HEK293 (cell line): Measurements from ENCODE around the gene TDRD10.
A peak's percentile ranks its signal among the peaks of the same experiment; 100 is the strongest.

Experiments used
- FEZF1 ChIP-seq: fragments of 450-650 bp; formaldehyde crosslinking; IDR thresholded peaks from 2 replicates; pipeline ENCODE4 v1.5.1; 2016; ENCODE audit warnings: missing biosample characterization, missing genetic modification characterization
- GLI2 ChIP-seq: fragments of 450-650 bp; formaldehyde crosslinking; IDR thresholded peaks from 2 replicates; pipeline ENCODE4; 2017; ENCODE audit warnings: missing biosample characterization, missing genetic modification characterization, low read depth, borderline replicate concordance
- HOXC10 ChIP-seq: sonication (generic); formaldehyde crosslinking; IDR thresholded peaks from 2 replicates; pipeline ENCODE4 v1.8.1; 2023; ENCODE audit warnings: mild to moderate bottlenecking, missing genetic modification reagents
- KLF8 ChIP-seq: fragments of 450-650 bp; formaldehyde crosslinking; IDR thresholded peaks from 2 replicates; pipeline ENCODE4 v1.5.1; 2016; ENCODE audit warnings: missing biosample characterization, missing genetic modification characterization
- KLF9 ChIP-seq: fragments of 450-650 bp; formaldehyde crosslinking; IDR thresholded peaks from 2 replicates; pipeline ENCODE4 v1.5.1; 2016; ENCODE audit warnings: missing biosample characterization, missing genetic modification characterization, low read depth
- ZBTB8A ChIP-seq: fragments of 450-650 bp; formaldehyde crosslinking; IDR thresholded peaks from 2 replicates; pipeline ENCODE4 v1.5.1; 2016; ENCODE audit warnings: missing biosample characterization, missing genetic modification characterization
- ZFHX2 ChIP-seq: fragments of 450-650 bp; formaldehyde crosslinking; conservative IDR thresholded peaks from 2 replicates; pipeline ENCODE4 v1.5.1; 2016; ENCODE audit warnings: missing biosample characterization, missing genetic modification characterization
- ZIC2 ChIP-seq: fragments of 450-650 bp; formaldehyde crosslinking; IDR thresholded peaks from 2 replicates; pipeline ENCODE4 v1.5.1; 2016; ENCODE audit warnings: missing biosample characterization, missing genetic modification characterization
- ZNF121 ChIP-seq: fragments of 450-650 bp; formaldehyde crosslinking; IDR thresholded peaks from 2 replicates; pipeline ENCODE4 v1.5.1; 2016; ENCODE audit warnings: missing biosample characterization, missing genetic modification characterization
- ZNF157 ChIP-seq: fragments of 450-650 bp; formaldehyde crosslinking; IDR thresholded peaks from 2 replicates; pipeline ENCODE4 v1.5.1; 2016; ENCODE audit warnings: missing biosample characterization, missing genetic modification characterization
- ZNF16 ChIP-seq: fragments of 450-650 bp; formaldehyde crosslinking; IDR thresholded peaks from 2 replicates; pipeline ENCODE4 v1.5.1; 2016; ENCODE audit warnings: low read depth, missing biosample characterization, missing genetic modification characterization
- ZNF184 ChIP-seq: fragments of 450-650 bp; IDR thresholded peaks from 2 replicates; pipeline ENCODE4 v1.5.1; 2018; ENCODE audit warnings: missing biosample characterization, mild to moderate bottlenecking, missing genetic modification characterization
- ZNF202 ChIP-seq: fragments of 450-650 bp; formaldehyde crosslinking; IDR thresholded peaks from 2 replicates; pipeline ENCODE4 v1.5.1; 2016; ENCODE audit warnings: missing biosample characterization, missing genetic modification characterization, borderline replicate concordance
- ZNF239 ChIP-seq: fragments of 450-650 bp; formaldehyde crosslinking; IDR thresholded peaks from 2 replicates; pipeline ENCODE4 v1.5.1; 2016; ENCODE audit warnings: missing biosample characterization, missing genetic modification characterization
- ZNF266 ChIP-seq: fragments of 450-650 bp; formaldehyde crosslinking; IDR thresholded peaks from 2 replicates; pipeline ENCODE4 v1.5.1; 2016; ENCODE audit warnings: missing biosample characterization, missing genetic modification characterization, low read depth
- ZNF324 ChIP-seq: fragments of 450-650 bp; formaldehyde crosslinking; IDR thresholded peaks from 2 replicates; pipeline ENCODE4 v1.5.1; 2016; ENCODE audit warnings: missing biosample characterization, missing genetic modification characterization
- ZNF335 ChIP-seq: fragments of 450-650 bp; formaldehyde crosslinking; conservative IDR thresholded peaks from 2 replicates; pipeline ENCODE4 v1.5.1; 2016; ENCODE audit warnings: missing biosample characterization, missing genetic modification characterization
- ZNF366 ChIP-seq: fragments of 450-650 bp; formaldehyde crosslinking; conservative IDR thresholded peaks from 2 replicates; pipeline ENCODE4 v1.5.1; 2016; ENCODE audit warnings: missing biosample characterization, missing genetic modification characterization
- ZNF394 ChIP-seq: fragments of 450-650 bp; formaldehyde crosslinking; IDR thresholded peaks from 2 replicates; pipeline ENCODE4 v1.5.1; 2016; ENCODE audit warnings: missing biosample characterization, missing genetic modification characterization, mild to moderate bottlenecking, moderate library complexity, borderline replicate concordance
- ZNF529 ChIP-seq: fragments of 450-650 bp; formaldehyde crosslinking; IDR thresholded peaks from 2 replicates; pipeline ENCODE4 v1.5.1; 2017; ENCODE audit warnings: missing genetic modification characterization, missing biosample characterization; ENCODE audit not compliant: insufficient replicate concordance
- ZNF544 ChIP-seq: fragments of 450-650 bp; formaldehyde crosslinking; IDR thresholded peaks from 2 replicates; pipeline ENCODE4 v1.5.0; 2017; ENCODE audit warnings: missing biosample characterization, missing genetic modification characterization
- ZNF548 ChIP-seq: fragments of 450-650 bp; formaldehyde crosslinking; IDR thresholded peaks from 2 replicates; pipeline ENCODE4 v1.5.1; 2016; ENCODE audit warnings: missing biosample characterization, missing genetic modification characterization
- ZNF555 ChIP-seq: fragments of 450-650 bp; formaldehyde crosslinking; conservative IDR thresholded peaks from 2 replicates; pipeline ENCODE4 v1.5.1; 2017; ENCODE audit warnings: missing biosample characterization, mild to moderate bottlenecking, missing genetic modification characterization, inconsistent platforms
- ZNF561 ChIP-seq: fragments of 450-650 bp; IDR thresholded peaks from 2 replicates; pipeline ENCODE4 v1.5.1; 2018; ENCODE audit warnings: missing biosample characterization, missing genetic modification characterization, borderline replicate concordance
- ZNF664 ChIP-seq: fragments of 450-650 bp; formaldehyde crosslinking; IDR thresholded peaks from 2 replicates; pipeline ENCODE4 v1.5.1; 2016; ENCODE audit warnings: missing biosample characterization, missing genetic modification characterization
- ZNF768 ChIP-seq: fragments of 450-650 bp; formaldehyde crosslinking; IDR thresholded peaks from 2 replicates; pipeline ENCODE4 v1.5.1; 2018; ENCODE audit warnings: missing biosample characterization, mild to moderate bottlenecking, missing genetic modification characterization
- ZNF791 ChIP-seq: fragments of 450-650 bp; formaldehyde crosslinking; IDR thresholded peaks from 2 replicates; pipeline ENCODE4 v1.5.1; 2016; ENCODE audit warnings: missing biosample characterization, missing genetic modification characterization
- ZXDB ChIP-seq: fragments of 450-650 bp; formaldehyde crosslinking; IDR thresholded peaks from 2 replicates; pipeline ENCODE4 v1.5.1; 2016; ENCODE audit warnings: missing biosample characterization, missing genetic modification characterization
- TF ChIP-seq, protein P1 (sequence below): fragments of 450-650 bp; formaldehyde crosslinking; IDR thresholded peaks from 2 replicates; pipeline ENCODE4 v1.5.1; 2017; ENCODE audit warnings: missing biosample characterization, mild to moderate bottlenecking, missing genetic modification characterization, moderate library complexity
- TF ChIP-seq, protein P2 (sequence below): IDR thresholded peaks from 2 replicates; pipeline ENCODE4 v1.6.1; 2011; ENCODE audit warnings: mild to moderate bottlenecking, low read depth, low read length, borderline replicate concordance
- TF ChIP-seq, protein P3 (sequence below): fragments of 450-650 bp; formaldehyde crosslinking; IDR thresholded peaks from 2 replicates; pipeline ENCODE4 v1.5.1; 2016; ENCODE audit warnings: missing biosample characterization, missing genetic modification characterization
- TF ChIP-seq, protein P4 (sequence below): fragments of 450-650 bp; formaldehyde crosslinking; IDR thresholded peaks from 2 replicates; pipeline ENCODE4 v1.5.1; 2016; ENCODE audit warnings: missing biosample characterization, missing genetic modification characterization
- TF ChIP-seq, protein P5 (sequence below): fragments of 450-650 bp; formaldehyde crosslinking; conservative IDR thresholded peaks from 2 replicates; pipeline ENCODE4 v1.5.1; 2016; ENCODE audit warnings: low read depth, missing biosample characterization, missing genetic modification characterization

TDRD10 gene

DNA sequence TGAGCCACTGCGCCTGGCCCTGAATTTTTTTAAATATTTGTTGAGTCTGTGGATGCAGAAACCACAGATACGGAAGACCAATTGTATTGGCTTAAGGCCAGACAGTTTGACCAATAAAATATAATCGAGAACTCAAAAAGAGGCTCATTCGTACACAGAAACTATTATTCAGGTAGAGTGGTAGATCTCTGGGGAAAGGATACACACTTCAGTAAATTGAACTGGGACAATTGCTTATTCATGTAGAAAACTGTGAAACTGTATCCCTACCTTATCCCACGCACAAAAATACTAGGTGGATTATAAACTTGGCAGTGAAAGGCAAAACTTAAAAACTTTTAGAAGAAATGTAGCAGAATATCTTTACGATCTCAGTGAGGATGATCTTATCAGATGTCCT lies 25.2 kb downstream of the TDRD10 start (continued):
- TF ChIP-seq, protein P1, sequence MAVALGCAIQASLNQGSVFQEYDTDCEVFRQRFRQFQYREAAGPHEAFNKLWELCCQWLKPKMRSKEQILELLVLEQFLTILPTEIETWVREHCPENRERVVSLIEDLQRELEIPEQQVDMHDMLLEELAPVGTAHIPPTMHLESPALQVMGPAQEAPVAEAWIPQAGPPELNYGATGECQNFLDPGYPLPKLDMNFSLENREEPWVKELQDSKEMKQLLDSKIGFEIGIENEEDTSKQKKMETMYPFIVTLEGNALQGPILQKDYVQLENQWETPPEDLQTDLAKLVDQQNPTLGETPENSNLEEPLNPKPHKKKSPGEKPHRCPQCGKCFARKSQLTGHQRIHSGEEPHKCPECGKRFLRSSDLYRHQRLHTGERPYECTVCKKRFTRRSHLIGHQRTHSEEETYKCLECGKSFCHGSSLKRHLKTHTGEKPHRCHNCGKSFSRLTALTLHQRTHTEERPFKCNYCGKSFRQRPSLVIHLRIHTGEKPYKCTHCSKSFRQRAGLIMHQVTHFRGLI: no peak
- TF ChIP-seq ZNF544 (tag by site-specific recombination) (no peak), FEZF1 (tag by site-specific recombination) (peak; percentile 91), ZFHX2 (tag by site-specific recombination) (no peak), ZNF16 (tag by site-specific recombination) (no peak), ZNF335 (tag by site-specific recombination) (no peak), ZXDB (tag by site-specific recombination) (peak; percentile 87), GLI2 (tag by site-specific recombination) (no peak), ZNF561 (tag by site-specific recombination) (peak; percentile 64; the same call in 1 of the 2 replicates), ZNF394 (tag by site-specific recombination) (no peak), HOXC10 (CRISPR knock-in tag) (no peak), ZNF548 (no peak), ZNF791 (tag by site-specific recombination) (no peak), ZNF184 (peak; percentile 10; the same call in 1 of the 2 replicates), ZNF555 (tag by site-specific recombination) (no peak), KLF9 (tag by site-specific recombination) (no peak), ZNF157 (tag by site-specific recombination) (no peak), ZNF202 (tag by site-specific recombination) (no peak), ZNF121 (tag by site-specific recombination) (no peak), ZBTB8A (tag by site-specific recombination) (no peak), ZNF239 (tag by site-specific recombination) (no peak), ZNF366 (peak; percentile 57; the same call in 1 of the 2 replicates), ZNF768 (no peak), KLF8 (tag by site-specific recombination) (peak; percentile 75), ZNF664 (tag by site-specific recombination) (no peak), ZNF529 (tag by site-specific recombination) (no peak), ZIC2 (tag by site-specific recombination) (no peak), ZNF324 (tag by site-specific recombination) (no peak), ZNF266 (tag by site-specific recombination) (no peak)
- TF ChIP-seq, protein P2, sequence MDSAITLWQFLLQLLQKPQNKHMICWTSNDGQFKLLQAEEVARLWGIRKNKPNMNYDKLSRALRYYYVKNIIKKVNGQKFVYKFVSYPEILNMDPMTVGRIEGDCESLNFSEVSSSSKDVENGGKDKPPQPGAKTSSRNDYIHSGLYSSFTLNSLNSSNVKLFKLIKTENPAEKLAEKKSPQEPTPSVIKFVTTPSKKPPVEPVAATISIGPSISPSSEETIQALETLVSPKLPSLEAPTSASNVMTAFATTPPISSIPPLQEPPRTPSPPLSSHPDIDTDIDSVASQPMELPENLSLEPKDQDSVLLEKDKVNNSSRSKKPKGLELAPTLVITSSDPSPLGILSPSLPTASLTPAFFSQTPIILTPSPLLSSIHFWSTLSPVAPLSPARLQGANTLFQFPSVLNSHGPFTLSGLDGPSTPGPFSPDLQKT: no peak
- TF ChIP-seq, protein P3, sequence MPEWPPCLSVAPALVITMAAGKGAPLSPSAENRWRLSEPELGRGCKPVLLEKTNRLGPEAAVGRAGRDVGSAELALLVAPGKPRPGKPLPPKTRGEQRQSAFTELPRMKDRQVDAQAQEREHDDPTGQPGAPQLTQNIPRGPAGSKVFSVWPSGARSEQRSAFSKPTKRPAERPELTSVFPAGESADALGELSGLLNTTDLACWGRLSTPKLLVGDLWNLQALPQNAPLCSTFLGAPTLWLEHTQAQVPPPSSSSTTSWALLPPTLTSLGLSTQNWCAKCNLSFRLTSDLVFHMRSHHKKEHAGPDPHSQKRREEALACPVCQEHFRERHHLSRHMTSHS (tag by site-specific recombination): no peak
- TF ChIP-seq, protein P4, sequence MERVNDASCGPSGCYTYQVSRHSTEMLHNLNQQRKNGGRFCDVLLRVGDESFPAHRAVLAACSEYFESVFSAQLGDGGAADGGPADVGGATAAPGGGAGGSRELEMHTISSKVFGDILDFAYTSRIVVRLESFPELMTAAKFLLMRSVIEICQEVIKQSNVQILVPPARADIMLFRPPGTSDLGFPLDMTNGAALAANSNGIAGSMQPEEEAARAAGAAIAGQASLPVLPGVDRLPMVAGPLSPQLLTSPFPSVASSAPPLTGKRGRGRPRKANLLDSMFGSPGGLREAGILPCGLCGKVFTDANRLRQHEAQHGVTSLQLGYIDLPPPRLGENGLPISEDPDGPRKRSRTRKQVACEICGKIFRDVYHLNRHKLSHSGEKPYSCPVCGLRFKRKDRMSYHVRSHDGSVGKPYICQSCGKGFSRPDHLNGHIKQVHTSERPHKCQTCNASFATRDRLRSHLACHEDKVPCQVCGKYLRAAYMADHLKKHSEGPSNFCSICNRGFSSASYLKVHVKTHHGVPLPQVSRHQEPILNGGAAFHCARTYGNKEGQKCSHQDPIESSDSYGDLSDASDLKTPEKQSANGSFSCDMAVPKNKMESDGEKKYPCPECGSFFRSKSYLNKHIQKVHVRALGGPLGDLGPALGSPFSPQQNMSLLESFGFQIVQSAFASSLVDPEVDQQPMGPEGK: no peak
- TF ChIP-seq, protein P5, sequence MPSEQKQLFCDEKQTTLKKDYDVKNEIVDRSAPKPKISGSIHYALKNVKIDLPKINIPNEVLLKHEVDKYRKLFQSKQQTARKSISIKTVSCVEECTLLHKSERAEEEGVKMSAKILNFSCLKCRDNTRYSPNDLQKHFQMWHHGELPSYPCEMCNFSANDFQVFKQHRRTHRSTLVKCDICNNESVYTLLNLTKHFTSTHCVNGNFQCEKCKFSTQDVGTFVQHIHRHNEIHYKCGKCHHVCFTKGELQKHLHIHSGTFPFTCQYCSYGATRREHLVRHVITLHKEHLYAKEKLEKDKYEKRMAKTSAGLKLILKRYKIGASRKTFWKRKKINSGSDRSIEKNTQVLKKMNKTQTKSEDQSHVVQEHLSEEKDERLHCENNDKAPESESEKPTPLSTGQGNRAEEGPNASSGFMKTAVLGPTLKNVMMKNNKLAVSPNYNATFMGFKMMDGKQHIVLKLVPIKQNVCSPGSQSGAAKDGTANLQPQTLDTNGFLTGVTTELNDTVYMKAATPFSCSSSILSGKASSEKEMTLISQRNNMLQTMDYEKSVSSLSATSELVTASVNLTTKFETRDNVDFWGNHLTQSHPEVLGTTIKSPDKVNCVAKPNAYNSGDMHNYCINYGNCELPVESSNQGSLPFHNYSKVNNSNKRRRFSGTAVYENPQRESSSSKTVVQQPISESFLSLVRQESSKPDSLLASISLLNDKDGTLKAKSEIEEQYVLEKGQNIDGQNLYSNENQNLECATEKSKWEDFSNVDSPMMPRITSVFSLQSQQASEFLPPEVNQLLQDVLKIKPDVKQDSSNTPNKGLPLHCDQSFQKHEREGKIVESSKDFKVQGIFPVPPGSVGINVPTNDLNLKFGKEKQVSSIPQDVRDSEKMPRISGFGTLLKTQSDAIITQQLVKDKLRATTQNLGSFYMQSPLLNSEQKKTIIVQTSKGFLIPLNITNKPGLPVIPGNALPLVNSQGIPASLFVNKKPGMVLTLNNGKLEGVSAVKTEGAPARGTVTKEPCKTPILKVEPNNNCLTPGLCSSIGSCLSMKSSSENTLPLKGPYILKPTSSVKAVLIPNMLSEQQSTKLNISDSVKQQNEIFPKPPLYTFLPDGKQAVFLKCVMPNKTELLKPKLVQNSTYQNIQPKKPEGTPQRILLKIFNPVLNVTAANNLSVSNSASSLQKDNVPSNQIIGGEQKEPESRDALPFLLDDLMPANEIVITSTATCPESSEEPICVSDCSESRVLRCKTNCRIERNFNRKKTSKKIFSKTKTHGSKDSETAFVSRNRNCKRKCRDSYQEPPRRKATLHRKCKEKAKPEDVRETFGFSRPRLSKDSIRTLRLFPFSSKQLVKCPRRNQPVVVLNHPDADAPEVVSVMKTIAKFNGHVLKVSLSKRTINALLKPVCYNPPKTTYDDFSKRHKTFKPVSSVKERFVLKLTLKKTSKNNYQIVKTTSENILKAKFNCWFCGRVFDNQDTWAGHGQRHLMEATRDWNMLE (tag by site-specific recombination): no peak
